KG1 (cell line): Measurements from ENCODE around the gene ETV6.

Experiments
- DNase-seq: peaks from one replicate; lab custom pipeline; 2025; lab: John Stamatoyannopoulos, UW

ETV6 gene

DNA sequence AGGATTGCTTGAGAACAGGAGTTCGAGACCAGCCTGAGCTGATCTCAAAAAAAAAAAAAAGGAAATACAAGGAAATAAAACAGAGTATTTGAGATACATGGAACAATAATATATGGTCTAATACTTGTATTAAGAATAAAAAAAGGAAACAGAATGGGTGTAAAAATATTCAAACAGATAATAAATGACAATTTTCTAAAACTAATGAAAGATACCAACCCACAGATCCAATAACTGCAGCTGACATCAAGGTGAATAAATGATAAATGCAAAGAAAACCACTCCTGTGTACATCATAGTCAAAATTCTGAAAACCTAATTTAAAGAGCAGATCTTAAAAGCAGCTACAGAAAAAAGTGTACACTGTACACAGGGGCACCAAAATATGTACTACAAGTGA lies 4.1 kb upstream of the ETV6 start:
- DNase-seq: no peak

DNA sequence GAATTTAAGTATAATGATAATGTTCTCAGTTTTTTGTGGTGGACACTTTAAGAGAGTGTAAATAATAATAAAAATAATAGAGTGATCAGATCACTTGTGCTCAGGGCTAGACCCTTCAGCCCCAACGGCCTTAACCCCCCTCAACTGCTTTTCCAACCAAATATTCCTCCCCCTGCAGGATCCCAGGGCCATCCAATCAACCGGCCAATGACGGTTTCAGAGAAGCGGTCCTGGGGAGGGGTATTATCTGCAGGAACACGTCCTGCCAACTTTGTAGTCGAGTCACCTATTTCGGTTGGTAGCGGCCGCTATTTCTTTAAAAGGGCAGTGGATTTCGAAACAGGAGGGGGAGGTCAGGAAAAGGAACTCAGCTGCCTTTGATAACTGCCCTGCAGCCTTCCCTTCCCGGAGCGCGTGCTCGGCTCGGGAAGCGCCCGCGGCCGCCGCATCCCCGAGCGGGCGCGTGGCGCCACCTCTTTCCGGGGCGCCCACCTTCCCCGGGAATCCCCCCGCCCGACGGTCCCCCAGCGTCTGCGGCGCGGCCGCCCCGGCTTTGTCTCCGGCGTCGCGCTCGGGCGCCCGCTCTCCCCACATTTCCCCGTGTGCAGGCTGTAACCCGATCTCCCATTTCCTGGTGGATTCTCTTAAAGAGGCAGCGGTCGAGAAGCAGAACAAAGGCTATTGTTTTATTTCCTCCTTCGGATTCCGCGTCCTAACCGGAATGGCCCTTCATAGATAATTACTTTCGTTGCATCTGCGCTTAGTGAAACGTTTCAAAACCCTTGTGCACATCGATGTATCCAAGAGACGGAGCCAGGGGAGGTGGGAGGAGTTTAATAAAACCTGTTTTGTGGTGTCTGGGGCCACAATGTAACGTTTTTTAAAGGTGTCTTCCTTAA lies 711 bp upstream of the ETV6 start:
- DNase-seq: peak; percentile 65

DNA sequence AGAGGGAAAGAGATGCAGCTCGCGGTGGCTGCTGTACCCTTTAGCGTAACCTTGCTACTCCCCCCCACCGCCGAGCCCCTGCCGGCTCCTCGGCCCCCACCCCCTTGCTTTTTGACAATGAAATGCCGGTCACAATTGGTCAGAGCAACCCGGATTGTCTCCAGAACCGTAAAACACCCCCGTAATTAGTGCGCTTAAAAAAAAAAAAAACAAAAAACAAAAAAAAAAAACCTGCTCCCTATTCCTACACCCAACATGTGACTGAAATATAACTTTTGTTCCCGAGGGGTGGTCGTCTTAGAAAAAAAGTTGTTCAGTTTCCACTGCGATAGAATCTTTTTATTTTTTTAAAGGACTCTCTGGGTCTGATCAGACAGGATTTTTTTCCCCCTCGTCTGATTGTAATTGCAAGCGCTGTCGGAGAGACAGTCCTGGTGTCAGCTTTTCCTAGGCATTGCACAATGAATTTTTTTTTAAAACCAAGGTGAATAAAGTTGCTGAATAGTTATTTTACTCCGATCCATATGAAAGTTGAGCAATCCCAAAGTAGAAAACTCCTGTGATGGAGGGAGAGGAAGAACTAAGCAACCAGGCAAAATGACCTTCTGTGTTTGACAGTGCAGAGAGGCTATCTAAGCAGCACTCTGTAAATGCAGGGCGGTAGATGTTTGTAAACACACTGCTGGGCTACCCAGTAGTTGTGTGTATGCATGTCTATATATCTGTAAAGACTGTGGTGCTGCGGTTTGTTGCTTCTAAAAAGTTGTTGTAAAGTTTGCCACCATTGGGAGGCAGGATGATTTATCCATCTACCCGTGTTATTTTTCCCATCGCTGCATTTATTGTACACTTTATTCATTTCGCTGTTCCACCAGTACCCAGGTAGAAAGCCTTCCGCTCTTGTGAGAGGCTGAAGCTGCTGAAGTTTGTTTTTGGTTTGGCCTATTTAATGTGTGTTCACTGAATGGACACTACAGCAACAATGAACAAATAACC lies 1.1 kb downstream of the ETV6 start:
- no peak for DNase-seq

DNA sequence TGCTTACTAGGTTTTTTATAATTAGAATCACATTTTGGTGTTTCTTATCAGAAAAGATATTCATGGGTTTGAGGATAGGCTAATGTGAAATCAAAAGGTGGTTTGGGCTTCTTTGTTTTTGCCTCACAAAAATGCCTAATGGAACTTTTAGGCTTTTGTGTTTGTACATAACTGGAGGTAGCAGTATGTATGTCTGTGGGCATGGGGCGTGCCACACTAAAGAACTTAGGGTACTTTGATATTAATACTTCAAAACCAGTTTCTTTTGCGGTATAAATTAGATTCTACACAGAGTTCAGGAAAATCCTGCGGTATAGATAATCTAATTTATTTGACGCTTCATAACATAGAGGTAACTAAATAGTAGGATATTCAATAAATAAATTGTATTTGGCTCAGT lies 1.9 kb downstream of the ETV6 start:
- no peak for DNase-seq

DNA sequence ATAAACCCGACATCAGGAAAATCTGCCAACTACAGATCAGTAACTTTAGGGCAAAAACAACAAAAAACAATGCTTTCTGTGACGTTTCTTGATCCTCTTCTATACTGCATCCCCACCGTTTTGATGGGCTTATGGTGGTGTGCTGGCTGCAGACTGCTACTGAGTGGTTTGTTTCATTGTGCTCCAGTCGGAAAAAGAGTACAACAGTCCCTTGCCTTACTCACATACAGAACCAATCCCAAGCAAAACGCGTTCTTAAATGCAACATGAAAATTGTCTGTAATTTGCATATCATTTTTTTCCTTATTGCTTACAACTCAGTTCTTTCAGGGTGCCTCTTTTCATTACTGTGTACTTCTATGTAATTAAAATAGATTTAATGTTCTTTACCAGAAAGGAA lies 2.3 kb downstream of the ETV6 start:
- DNase-seq: no peak

DNA sequence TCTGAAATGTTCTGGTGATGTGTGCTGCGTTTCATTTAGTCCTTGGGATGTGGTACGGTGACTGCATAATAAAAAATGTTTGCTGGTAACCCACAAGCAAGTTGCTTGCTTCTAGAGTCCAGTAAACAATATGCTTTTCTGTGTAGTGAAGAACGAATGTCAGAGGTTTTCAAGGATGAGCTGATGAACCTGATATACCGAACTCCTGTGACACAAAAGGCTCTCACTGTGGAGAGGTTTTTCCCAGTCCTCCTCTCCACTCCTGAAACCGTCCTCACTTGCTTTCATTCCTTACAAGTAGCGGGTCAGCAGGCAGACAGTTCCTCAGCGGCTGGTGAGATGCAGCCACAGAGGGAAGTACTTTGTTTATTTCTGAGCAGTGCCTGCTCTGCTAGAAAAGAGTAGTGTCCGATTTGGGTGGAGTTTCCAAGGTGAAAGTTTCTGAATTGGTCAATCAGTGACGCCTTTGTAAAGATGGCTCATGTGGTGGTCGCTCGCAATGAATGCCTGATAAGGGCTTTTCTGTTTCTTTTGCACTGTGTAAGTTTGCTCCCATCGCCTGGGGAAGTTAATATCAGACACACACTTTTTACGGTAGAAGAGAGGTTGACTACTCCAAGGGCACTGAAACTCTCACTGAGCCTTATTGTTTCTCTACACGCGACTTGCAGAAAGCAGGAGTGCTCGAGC lies 3.0 kb downstream of the ETV6 start:
- peak; percentile 24 for DNase-seq

DNA sequence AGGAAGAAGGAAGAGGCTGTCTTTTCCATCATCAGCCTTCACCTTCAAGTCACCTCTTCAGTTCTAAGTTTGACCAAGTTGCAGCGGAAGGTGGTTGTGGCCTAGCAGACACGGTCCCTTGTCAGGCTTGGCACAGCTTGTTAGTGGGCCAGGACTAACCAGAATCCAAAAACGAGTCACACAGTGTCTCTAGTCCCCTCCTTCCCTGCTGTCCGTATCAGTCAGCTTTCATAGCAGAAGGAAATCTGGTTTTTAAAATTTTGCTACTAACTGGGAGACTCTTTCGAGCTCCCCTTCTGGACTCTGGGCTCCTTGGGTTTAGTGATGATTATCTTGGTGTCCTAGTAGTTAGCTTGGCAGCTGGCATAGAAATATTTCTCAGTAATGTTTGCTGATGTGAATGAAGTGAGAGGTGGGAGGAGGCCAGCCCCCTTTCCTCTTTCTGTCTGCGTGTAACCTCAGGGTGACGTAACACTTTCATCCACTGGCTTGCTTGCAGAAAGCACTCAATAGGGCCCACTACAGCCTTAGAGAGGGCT lies 3.8 kb downstream of the ETV6 start:
- DNase-seq: no peak

DNA sequence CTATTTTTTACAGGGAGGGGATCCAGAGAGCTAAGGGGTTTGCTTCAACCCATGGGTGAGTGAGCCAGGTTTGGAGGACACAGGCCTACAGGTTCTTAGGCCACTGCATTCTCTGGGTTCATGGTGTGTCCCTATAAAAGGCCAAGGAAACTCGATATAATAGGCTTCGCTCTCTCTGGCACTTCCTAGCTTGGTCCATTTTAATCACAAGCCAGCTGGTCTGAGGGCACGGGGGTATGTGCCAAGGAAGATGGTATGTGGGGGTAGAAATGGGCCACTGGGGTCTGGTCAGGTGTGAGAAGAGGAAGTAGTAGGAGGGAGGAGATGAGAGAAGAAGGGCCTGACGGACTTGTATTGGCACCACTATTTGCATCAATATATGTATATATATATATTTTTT lies 4.9 kb downstream of the ETV6 start:
- no peak for DNase-seq

DNA sequence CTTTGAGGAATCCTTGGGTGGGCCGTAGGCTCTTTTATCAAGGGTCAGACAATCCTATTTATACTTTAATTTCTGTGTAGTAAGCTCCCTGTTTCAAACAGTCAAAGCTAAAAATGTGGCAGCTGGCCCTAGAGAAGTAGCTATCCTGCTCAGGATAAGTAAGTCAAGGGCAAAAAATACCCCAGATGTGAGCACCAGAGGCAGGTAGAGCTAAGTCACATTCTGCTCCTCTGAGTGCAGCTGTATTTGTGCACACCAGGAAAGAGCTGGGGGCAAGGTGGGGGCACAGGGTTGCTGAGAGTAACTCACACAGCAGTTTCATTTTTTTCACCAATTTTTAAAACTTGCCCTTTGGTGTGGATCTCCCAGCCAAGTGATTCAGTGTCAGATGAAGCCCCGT lies 5.3 kb downstream of the ETV6 start:
- no peak for DNase-seq

DNA sequence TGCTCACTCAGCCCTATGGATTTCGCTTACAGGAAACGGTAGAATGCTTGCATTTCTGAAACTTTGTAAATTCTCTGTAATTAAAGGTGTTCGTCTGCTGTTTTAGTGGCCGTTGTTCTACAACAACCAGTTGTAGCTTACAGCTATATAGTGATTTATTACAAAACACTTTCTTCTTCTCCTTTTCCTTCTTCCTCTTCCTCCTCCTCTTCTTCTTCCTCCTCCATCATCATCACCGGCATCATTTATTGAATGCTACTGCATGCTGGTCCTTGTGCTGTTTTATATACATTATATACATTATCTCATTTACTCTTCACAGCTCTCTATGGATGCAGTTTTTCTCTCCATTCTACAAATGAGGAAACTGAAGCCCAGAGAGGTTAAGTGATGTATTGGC lies 6.4 kb downstream of the ETV6 start:
- no peak for DNase-seq

DNA sequence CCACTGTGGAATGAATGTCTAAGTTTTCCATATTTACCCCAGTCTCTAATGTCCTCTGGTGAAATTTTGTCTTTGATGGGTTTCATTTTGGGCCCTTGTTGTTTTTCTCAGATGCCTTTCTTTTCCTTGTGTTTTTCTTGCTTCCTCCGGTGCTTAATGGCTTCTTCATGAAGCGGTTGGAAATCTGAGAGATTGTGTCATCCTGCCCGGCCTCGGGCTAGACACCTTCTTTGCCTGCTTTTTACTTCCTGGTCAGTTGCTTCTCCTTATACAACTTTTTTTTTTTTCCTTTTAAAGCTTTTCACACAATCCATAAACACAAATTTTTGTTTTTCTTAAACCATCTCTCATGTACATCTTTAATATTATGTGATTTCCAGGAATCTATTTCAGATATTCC lies 7.1 kb downstream of the ETV6 start:
- no peak for DNase-seq

DNA sequence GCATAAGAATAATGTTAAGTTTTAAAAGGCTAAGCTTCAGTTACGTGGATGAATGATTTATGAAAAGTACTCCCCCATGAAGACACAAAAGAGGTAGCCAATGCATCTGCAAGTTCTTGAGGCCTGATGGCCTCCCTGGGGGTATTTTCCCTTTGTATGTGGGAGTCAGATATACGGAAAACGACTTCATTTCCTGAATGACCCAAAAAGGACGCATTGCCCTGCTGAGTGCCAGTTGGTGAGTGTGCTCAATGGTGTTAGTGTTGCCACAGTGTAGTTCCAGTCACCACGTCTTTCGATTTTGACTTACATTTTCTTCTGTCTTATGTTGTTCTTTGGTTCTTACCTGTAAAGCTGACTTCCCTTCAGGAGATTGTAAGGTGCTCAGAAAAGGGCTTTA lies 8.0 kb downstream of the ETV6 start:
- DNase-seq: no peak

DNA sequence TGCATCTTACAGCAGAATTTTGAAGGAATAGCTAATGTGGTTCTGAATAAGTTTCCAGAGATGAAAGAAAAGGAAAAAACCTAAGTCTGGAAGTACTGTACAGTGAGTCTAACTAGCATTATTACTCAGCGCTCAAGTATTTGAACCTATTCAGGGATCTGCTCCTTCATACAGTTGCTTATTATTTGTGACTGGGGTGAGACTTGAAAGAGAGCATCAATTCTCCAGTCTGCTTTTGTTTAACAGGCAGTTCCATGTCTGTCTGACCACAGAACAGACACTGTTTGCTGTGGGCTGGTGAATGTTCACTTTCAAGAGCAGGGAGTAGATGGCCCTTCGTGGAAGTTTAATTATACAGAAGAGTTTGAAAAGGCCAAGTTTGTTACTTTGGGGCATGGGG lies 9.3 kb downstream of the ETV6 start:
- DNase-seq: no peak

DNA sequence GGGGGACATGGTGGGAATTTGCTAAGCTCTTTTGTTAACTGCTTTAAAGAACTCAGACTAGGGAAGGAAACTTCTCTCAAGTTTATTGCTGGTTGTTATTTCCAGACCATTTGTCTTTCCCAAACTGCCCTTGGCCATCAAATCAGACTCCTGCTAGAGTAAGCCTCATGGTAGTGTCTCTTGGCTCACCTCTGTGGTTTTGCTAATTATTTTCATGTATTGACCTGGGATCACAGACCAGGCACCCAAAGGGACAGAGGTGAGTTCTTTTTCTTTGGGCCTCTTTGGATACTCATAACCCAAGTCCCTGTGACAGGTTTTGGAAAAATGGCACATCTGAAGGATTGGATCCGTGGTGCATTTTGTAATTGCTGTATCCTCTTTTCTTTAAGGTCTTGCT lies 11.2 kb downstream of the ETV6 start:
- DNase-seq: no peak

DNA sequence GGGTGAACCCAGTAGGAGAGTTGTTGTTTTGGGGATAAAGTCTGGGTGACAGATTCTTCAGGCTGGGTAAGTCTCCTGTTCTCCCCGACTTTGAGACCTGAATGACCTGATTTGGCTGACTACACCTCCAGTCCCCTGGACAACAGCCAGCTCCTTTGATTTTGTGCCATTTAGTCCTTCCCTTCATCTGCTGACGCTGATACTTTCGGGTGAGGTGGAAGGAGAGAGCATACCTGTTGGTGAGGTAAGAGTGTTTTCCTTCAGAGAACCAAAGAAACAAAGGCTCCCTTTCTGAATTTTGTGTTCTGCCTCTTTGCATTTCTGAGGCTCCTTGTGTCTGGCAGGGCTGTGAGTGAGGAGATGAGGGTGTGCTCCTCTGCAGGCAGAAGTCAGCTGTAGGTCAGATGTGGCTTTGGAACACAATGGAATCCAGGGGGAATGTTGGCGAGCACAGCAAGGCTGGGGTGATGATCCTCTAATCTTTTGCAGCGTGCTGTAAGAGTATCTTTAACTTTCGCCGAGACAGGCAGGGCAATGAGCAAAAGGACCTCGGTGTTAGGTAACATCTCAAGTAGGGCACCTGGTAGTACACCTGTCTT lies 12.1 kb downstream of the ETV6 start:
- DNase-seq: no peak

DNA sequence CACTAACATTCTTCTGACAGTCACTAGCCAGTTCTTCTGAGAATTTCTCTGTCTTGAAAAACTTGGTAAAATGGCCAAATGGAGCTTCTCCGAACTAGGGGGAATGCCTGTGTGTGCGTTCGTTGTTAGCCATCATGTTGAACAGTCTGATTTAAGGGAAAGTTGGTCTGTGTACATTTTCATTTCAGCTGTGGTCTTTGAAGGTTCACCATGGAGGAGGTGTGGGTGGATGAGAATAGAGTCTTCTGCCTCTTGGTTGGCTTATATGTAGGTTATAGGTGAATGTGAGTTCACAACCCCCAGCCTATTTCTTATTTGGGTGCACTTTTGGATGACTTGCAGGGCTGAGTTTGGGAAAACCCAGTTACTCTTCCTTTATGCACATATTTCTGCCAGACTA lies 12.9 kb downstream of the ETV6 start:
- no peak for DNase-seq

DNA sequence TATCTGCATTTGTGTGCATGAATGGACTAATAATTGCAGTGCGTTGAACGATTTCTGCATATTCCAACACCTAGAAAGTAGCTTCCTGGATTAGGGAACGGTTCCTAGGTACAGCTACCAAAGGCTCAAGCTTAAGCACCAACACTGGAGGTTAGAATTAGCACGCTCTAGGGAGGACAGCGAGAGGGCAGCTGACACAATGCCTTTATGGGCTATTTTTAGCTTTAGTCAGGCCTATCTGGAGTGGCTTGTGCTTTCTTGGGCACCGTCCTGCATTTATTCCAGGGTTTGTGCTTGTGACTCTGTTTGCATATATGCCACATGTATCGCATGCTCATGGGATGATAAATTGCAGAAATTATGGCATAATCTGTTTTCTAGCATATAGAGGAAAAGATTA lies 13.7 kb downstream of the ETV6 start:
- DNase-seq: no peak

DNA sequence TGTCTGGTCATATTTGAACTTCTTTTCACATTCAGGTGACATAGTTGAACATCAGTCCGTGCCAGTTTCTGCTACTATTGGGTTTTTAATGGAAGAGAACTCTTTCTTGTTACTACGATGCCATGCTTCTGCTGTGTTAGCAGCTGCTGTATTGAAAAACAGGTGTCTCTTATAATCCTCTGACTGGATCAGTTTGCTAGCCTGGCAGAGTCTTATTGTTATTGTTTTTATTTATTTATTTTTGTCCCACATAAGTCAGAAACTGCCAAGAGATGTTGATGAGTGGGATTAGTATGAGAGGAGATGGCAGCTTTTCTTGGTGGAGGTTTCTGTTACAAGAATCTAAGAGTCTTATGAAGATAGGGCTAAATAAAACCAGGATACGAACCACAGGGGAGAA lies 14.6 kb downstream of the ETV6 start:
- DNase-seq: no peak

DNA sequence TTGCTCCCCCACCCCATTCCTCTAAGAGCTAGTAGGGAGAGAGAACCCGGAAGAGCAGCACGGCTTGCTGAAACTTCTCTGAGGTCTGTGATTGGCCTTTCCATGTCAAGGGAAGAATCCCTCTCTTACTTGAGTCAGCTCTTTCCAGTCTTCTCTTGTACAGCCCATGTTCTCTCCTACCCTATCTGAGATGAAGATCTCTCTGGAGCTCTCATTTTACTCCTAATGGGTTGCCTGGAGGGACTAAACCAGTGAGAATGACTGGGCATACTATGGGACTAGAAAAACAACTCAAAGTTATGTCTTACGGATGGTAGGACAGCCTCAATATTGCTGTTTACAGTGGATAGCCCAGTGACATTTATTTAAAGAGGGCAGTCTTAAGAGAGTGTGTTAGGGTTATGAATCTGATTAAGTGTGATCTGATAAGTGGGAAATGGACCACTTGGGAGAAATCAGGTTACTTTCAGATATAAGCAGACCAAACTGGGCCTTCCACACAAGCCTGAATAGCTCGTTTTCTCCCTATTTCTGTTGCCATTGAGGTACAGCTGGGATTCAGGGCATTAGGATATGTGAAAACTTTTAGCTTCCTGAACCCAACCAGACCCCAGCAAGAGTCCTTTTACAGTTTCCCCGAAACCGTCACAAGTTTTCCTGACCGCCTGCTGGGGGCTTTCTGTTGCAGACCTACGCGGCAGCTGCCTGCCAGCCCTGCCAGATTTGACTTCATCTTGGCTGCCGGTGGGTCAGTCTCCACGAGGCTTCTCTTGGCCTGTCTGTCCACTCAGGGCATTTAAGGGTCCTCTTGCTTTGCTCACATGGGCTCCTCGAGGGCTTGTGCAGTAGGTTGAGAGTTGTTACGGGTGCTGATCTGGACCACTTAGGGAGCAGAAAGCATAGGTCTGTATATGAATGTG lies 16.9 kb downstream of the ETV6 start:
- no peak for DNase-seq

DNA sequence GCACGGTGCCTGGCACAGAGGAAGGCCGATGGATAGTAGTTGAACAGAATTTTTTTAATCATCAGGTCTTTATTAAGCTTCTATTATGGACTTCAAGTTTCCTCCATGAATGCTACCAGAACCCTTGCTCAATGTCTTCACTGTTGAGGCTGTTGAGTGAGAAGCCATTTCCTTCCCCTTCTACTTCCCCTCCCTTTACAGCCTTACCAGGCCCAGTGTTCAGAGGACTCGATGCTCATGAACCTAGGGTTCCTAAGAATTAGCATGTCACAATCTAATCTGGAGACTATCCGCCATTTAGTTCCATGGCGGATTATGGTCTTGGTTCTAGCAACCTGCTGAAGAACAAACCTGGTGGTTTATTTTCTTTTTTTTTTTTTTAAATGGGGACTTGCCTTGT lies 17.7 kb downstream of the ETV6 start:
- no peak for DNase-seq

DNA sequence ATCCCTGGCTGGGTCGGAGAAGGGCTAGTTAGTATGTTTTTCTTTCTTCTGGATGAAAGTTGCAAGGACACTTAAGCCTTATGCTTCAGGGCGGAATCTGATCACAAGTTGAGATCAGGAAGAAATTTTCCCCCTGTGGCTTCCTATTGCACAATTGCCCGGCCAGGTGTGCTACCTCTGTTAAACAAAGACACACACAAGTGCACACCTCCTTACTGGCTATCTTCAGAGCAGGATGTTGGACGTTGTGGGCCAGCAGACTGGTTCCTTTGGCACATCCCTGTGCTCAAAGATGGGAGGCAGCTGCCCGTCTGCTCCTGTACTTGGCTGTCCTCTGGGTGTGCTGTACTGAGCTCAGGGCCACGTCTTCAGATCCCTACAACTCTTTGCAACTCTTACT lies 19.1 kb downstream of the ETV6 start:
- DNase-seq: no peak
